ENCODE results near the gene PPP1R13L.
"Not testable (repeated sequence)": the region's sequence is repeated elsewhere in the genome, so short reads cannot be mapped to it uniquely, and the experiment has no call there.

Gene PPP1R13L

DNA sequence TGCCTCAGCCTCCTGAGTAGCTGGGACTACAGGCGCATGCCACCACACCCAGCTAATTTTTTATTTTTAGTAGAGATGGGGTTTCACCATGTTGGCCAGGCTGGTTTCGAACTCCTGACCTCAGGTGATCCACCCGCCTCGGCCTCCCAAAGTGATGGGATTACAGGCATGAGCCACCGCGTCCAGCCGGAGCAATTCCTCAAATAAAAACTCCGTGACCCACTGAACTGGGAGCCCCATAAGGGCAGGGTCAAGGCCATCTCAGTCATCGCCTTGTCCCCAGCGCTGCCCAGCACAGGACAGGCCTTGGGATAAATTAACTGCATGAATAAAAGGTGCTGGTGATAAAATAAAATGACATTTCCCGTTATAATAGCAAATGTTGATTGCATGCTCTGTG is 25.0 kb upstream of the PPP1R13L start:
- not testable (repeated sequence) for DNase-seq (ENCODE audit: low spot score)

DNA sequence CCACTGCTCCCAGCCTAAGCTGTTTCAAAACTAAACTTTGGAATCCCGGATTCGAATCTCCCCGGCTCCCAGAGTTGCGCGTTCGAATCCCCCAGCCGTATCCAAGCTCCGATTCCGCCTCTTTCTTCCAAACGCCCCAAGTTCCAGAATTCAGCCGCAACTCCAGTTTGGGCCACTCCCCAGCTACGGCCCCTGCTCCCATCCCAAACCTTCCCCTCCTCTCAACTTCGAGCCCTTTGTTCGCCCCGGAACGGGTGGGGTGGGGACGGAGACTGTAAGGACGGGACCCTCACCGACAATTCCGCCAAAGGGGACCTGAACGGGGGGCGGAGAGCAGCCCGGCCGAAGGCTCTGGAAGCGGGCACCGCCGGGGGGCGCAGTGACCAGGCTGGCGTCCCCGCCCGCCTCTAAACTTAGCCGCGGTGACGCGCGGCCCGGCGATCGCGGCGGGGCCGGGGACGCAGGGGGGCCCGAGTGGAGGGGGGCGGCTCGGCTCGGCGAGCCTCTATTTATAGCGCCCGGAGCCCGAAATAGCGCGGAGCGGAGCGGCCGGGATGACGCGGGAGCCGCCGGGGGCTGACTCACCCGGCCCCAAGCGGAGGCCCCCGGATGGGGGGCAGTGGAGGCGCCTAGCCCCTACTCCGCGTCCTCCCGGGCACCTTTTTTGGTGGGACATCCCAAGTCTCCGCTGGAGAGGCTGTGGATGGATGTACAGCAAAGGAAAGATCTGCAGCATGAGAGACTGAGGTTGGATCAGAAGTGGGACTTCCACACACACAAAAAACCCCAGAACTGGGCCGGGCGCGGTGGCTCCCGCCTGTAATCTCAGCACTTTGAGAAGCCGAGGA is 23.7 kb upstream of the PPP1R13L start:
- DNase-seq (ENCODE audit: low spot score): no peak

- no peak for DNase-seq (ENCODE audit: low spot score)
Observed at GRCh38 chr19:45424191-45425058, 19.6 kb upstream of the PPP1R13L start.

DNA sequence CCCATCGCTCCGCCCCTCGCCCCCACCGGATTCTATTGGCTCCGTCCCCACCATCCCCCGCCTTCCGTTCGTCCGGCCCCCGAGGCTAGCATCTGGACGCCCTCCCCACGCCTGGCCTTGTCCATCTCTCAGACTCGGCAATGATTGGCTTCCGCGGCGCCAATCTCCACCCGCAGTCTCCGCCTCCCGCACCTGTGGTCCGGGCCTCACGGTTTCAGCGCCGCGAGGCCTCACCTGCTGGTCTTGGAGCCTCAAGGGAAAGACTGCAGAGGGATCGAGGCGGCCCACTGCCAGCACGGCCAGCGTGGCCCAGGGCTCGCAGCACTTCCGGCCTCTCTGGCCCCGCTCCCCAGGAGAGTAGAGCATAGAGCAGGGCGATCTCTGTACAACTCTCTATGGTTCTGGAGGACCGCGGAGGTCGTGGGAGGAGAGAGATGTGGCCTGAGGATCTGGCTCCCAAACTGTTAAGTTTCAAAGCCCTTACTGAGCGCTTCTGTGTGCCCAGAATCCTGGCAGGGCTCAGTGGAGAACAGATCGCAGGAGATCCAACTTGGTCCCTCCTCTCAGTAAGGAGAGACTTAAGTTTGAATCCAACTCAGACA is 18.8 kb upstream of the PPP1R13L start, which contains the start of gene ERCC1:
Gene ERCC1, minus strand, starts transcription at position 329 of the 602 bp plus-strand sequence. CDS start 543 bp downstream, outside the sequence.
- DNase-seq (ENCODE audit: low spot score): peak; percentile 97

- DNase-seq (ENCODE audit: low spot score): no peak
Observed at GRCh38 chr19:45423033-45423588, 18.2 kb upstream of the PPP1R13L start.

DNA sequence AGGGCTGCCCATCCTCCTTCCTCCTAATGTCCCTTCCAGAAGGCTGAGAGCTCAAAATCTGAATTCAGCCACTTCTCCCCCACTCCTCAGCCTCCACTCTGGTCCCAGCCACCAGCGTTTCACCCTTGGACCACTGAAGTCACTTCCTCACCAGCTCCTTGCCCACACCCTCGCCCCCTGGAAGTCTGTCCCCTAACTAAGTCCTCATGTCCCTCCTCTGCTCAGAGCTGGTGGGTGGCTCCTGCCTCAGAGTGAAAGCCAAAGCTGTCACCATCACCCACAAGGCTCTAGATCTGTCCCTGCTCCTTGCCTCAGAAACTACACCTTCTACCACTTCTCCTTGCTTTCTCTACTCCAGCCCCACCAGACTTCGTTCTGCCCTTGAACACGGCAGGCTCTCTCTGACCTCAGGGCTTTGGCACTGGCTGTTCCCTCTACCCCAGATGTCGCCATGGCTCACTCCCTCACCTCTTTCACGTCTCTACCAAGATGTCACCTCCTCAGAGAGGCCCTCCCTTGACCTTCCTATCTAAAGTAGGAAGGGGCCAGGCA is 17.2 kb upstream of the PPP1R13L start:
- DNase-seq (ENCODE audit: low spot score): no peak

- no peak for DNase-seq (ENCODE audit: low spot score)
Observed at GRCh38 chr19:45420871-45421270, 16.0 kb upstream of the PPP1R13L start.

GRCh38 chr19:45420356-45420755 is 15.5 kb upstream of the PPP1R13L start:
- DNase-seq (ENCODE audit: low spot score): no peak

DNA sequence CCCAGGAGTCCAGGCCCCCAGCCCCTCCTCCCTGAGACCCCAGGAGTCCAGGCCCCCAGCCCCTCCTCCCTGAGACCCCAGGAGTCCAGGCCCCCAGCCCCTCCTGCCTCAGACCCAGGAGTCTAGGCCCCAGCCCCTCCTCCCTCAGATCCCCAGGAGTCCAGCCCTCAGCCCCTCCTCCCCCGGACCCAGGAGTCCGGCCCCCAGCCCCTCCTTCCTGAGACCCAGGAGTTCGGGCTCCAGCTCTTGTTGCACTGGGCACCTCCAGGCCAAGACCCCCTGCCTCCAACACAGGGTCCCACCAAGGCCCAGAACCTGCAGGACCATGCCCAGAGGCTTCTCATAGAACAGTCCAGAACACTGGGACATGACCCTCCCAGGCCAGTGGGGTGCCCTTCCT is 15.0 kb upstream of the PPP1R13L start:
- no peak for DNase-seq (ENCODE audit: low spot score)

DNA sequence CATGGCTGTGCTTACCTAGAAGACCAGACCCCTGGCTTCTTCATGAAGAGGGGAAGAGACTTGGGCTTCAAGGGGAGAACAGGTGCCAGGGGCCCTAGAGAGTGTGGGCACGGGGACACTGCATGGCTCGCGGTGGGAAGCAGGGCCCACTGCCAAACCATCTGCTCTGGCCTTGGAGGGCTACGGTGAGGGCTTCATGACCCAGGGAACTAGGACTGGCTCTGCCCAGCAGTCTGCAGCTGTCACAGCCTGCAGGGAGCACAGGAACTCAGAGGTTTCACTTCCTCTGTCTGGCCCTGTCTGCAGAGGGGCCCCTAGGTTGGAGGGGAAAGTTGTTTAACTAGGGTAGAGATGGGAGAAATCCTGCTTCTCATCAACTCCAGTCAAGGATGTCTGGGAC is 14.5 kb upstream of the PPP1R13L start:
- DNase-seq (ENCODE audit: low spot score): no peak

DNA sequence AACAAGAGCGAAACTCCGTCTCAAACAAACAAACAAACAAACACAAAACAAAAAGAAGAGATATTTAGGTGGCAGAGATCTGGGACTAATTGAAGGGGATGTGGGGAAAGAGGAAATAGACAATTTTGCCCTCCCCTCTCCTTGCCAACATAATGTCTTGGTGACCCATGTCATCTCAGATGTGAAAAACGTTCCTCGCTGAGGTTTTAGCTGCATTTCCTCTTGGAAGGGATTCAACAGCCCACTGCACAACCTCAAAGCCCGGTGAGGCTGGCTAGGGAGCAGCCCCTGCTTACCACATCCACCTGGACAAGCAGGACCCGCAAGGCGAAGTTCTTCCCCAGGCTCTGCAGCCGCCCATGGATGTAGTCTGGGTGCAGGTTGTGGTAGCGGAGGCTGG is 13.9 kb upstream of the PPP1R13L start:
- no peak for DNase-seq (ENCODE audit: low spot score)

DNA sequence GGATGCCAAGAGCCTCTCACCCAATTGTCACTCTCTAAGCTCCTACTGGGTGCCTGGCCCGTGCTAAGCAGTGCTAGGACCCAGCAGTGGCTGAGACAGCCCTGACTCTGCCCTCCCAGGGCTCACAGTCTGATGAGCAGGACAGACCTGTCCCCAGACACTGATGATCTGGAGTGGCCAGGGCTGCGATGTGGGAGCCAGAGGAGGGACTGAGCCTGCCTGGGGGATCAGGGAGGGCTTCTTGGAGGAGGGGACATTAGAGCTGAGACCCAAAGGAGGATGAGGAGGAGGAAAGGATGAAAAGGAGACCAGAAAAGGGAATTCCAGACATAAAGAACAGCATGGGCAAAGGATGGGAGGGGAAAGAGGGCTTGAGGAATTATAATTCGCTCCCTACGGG is 12.3 kb upstream of the PPP1R13L start:
- DNase-seq (ENCODE audit: low spot score): no peak

- no peak for DNase-seq (ENCODE audit: low spot score)
Observed at GRCh38 chr19:45414468-45414867, 9.6 kb upstream of the PPP1R13L start.

DNA sequence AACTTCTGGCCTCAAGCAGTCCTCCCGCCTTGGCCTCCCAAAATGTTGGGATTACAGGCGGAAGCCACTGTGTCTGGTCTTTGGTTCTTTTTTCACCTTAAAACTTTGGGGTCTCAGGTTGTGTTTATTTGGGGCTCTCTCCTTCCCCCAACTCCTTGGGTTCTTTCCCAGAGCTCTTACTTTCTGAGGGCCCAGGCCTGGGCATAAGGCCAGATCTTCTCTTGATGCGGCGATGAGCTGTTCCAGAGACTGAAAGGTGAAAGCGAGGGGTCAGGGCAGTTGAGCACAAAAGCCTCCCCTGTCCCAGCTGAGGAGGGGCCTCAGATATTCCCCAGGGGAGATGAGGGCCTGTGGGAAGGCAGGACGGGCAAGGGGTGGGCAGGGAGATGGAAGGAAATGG is 8.6 kb upstream of the PPP1R13L start:
- DNase-seq (ENCODE audit: low spot score): no peak

- not testable (repeated sequence) for DNase-seq (ENCODE audit: low spot score)
Observed at GRCh38 chr19:45410330-45410729, 5.5 kb upstream of the PPP1R13L start.

DNA sequence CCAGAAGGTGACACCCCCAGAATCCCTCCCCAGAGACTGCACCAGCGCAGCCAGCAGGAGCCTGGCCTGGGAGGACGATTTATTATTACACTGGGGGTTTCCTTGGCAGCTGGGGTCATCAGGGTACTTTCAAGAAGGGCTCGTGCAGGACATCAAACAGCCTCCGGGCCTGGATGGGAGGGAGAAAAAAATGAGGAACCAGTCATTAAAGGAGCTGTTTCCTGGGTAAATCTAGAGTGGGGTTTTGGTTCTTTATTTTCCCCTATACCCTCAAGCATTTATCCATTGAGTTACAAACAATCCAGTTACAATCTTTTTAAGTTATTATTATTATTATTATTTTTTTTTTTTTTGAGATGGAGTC is 4.7 kb upstream of the PPP1R13L start:
- no peak for DNase-seq (ENCODE audit: low spot score)

GRCh38 chr19:45408830-45409556 is 4.1 kb upstream of the PPP1R13L start:
- DNase-seq (ENCODE audit: low spot score): no peak

DNA sequence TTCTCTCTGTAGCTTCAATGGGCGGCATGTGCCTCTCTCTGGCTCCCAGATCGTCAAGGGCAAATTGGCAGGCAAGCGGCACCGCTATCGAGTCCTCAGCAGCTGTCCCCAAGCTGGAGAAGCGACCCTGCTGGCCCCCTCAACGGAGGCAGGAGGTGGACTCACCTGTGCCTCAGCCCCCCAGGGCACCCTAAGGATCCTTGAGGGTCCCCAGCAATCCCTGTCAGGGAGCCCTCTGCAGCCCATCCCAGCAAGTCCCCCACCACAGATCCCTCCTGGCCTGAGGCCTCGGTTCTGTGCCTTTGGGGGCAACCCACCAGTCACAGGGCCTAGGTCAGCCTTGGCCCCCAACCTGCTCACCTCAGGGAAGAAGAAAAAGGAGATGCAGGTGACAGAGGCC is 3.3 kb upstream of the PPP1R13L start:
- no peak for DNase-seq (ENCODE audit: low spot score)

DNA sequence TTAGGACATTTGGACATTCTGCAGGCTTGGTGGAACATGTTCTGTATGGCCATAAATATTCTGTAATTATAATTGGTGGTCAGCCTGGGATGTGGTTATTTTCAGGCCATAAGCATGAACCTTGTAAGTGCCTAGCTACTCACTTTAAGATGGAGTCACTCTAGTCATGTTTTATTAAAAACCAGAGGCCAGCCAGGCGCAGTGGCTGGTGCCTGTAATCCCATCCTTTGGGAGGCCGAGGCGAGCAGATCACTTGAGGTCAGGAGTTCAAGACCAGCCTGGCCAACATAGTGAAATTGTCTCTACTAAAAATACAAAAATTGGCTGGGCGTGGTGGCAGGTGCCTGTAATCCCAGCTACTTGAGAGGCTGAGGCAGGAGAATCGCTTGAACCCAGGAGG is 2.7 kb upstream of the PPP1R13L start:
- not testable (repeated sequence) for DNase-seq (ENCODE audit: low spot score)

DNA sequence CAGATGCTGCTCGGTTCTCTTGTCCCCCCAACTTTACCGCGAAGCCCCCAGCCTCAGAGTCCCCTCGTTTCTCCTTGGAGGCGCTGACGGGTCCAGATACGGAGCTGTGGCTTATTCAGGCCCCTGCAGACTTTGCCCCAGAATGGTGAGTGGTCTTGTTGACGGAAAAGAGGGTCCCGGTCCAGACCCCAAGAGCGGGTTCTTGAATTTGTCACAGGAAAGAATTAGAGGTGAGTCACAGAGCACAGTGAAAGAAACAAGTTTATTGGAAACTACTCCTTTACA is 2.2 kb upstream of the PPP1R13L start:
- no peak for DNase-seq (ENCODE audit: low spot score)

GRCh38 chr19:45406226-45407090 is 1.6 kb upstream of the PPP1R13L start, which contains the start of gene POLR1G:
Gene POLR1G (plus strand): TSS chr19:45406644. CDS start chr19:45406697, 53 bp downstream.
- peak; percentile 95 for DNase-seq (ENCODE audit: low spot score)
